Measurements from ENCODE around the gene SRSF9.
A peak's percentile ranks its signal among the peaks of the same experiment; 100 is the strongest.
"Not testable (repeated sequence)": the region's sequence is repeated elsewhere in the genome, so short reads cannot be mapped to it uniquely, and the experiment has no call there.

The SRSF9 gene

GRCh38 chr12:120446844-120447178 lies 22.7 kb downstream of the SRSF9 start:
- not testable (repeated sequence) for DNase-seq

- DNase-seq, result peak; percentile 65 to 78
Observed at GRCh38 chr12:120445911-120446843, 23.4 kb downstream of the SRSF9 start, which contains the start of the genes GATC and TRIAP1. Gene GATC (plus strand): TSS chr12:120446444. CDS start chr12:120446481, 37 bp downstream. Gene TRIAP1 (minus strand): TSS chr12:120446384. CDS start chr12:120446372, 12 bp downstream.

GRCh38 chr12:120444676-120445075 lies 24.9 kb downstream of the SRSF9 start:
- no peak for DNase-seq

GRCh38 chr12:120439646-120440247 lies 29.8 kb downstream of the SRSF9 start:
- peak; percentile 34 to 58 for DNase-seq

GRCh38 chr12:120438495-120439198 lies 30.9 kb downstream of the SRSF9 start:
- DNase-seq, result no peak

- peak; percentile 97 to 98 for DNase-seq
Observed at GRCh38 chr12:120437735-120438494, 31.6 kb downstream of the SRSF9 start, which contains the start of gene COX6A1. Gene COX6A1 (plus strand): TSS chr12:120438113. CDS start chr12:120438127, 14 bp downstream.

- DNase-seq, result no peak
Observed at GRCh38 chr12:120432772-120433525, 36.6 kb downstream of the SRSF9 start.

GRCh38 chr12:120429368-120429767 lies 40.2 kb downstream of the SRSF9 start:
- no peak for DNase-seq

GRCh38 chr12:120428597-120429229 lies 40.8 kb downstream of the SRSF9 start:
- DNase-seq, result no peak

GRCh38 chr12:120425797-120426196 lies 43.8 kb downstream of the SRSF9 start:
- no peak for DNase-seq

GRCh38 chr12:120422892-120423456 lies 46.6 kb downstream of the SRSF9 start:
- DNase-seq, result no peak

- DNase-seq, result no peak
Observed at GRCh38 chr12:120421701-120422100, 47.8 kb downstream of the SRSF9 start.

GRCh38 chr12:120417917-120418580 lies 51.5 kb downstream of the SRSF9 start:
- no peak for DNase-seq

GRCh38 chr12:120416490-120417216 lies 52.9 kb downstream of the SRSF9 start:
- no peak for DNase-seq

GRCh38 chr12:120413901-120414695 lies 55.5 kb downstream of the SRSF9 start:
- DNase-seq, result no peak

- no peak for DNase-seq
Observed at GRCh38 chr12:120412421-120412820, 57.1 kb downstream of the SRSF9 start.

Data from NCI-H1930 (cell line).